Cardiac fibroblast (primary cell): ENCODE results near the gene C1orf21.
A peak's percentile ranks its signal among the peaks of the same experiment; 100 is the strongest.

Experiments used
- DNase-seq, 2 donors: peaks; one replicate each; pipeline versions ENCODE4 v3.0.0 to v3.0.0-alpha.2; 2010; ENCODE audit warnings: low read depth in 2 of 2
- H3K4me3 ChIP-seq, 2 donors: replicated peaks in 1 of 2; 1 replicate in 1 of 2; 2 replicates in 1 of 2; pipeline ENCODE4 v1.5.1; 2011; ENCODE audit warnings: low read depth in 2 of 2, low read length in 2 of 2, mild to moderate bottlenecking in 2 of 2, moderate library complexity in 1 of 2
- TF ChIP-seq, protein P1 (sequence below): IDR thresholded peaks from one replicate; pipeline ENCODE4 v1.5.1; 2011; ENCODE audit warnings: low read depth, mild to moderate bottlenecking, low read length, inconsistent platforms

Gene C1orf21

DNA sequence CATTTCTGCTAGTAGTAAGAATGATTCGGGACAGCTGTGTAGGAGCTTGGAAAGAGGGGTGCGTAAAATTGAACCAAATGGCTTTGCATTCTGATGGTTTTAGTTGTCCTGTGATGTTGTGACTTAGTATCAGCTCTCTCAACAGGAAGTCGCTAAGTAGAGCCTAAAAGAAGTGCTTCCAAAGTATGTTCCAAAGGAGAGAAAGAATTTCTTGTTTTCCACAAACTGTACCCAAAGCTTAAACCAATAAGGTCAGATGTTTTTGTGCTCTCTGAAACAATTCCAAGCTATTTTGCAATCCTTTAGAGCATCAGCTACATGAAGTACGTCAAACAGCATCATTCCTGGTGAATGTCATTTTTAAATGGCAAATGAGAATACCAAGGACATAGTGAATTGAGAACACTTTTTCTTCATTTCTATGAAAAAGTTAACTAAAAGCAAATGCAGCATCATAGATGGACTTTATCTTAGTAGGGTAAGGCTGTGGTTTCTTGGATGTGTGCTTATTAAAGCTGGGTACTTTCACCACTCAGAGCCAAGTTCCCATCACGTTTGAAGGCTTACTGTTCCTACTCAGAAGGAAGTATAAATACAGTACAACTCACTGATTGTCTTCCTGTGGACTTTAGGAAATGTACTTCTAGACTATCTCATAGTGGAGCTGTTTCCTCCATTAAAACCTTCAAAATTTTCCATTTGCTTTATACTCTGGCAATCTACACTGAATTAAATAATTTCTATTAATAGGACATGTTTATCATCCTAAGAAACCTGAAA is 148.6 kb downstream of the C1orf21 start:
- TF ChIP-seq, protein P1, sequence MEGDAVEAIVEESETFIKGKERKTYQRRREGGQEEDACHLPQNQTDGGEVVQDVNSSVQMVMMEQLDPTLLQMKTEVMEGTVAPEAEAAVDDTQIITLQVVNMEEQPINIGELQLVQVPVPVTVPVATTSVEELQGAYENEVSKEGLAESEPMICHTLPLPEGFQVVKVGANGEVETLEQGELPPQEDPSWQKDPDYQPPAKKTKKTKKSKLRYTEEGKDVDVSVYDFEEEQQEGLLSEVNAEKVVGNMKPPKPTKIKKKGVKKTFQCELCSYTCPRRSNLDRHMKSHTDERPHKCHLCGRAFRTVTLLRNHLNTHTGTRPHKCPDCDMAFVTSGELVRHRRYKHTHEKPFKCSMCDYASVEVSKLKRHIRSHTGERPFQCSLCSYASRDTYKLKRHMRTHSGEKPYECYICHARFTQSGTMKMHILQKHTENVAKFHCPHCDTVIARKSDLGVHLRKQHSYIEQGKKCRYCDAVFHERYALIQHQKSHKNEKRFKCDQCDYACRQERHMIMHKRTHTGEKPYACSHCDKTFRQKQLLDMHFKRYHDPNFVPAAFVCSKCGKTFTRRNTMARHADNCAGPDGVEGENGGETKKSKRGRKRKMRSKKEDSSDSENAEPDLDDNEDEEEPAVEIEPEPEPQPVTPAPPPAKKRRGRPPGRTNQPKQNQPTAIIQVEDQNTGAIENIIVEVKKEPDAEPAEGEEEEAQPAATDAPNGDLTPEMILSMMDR, result no peak
- DNase-seq, result peak; percentile 65 to 94
- no peak overlapping the region for H3K4me3 ChIP-seq

DNA sequence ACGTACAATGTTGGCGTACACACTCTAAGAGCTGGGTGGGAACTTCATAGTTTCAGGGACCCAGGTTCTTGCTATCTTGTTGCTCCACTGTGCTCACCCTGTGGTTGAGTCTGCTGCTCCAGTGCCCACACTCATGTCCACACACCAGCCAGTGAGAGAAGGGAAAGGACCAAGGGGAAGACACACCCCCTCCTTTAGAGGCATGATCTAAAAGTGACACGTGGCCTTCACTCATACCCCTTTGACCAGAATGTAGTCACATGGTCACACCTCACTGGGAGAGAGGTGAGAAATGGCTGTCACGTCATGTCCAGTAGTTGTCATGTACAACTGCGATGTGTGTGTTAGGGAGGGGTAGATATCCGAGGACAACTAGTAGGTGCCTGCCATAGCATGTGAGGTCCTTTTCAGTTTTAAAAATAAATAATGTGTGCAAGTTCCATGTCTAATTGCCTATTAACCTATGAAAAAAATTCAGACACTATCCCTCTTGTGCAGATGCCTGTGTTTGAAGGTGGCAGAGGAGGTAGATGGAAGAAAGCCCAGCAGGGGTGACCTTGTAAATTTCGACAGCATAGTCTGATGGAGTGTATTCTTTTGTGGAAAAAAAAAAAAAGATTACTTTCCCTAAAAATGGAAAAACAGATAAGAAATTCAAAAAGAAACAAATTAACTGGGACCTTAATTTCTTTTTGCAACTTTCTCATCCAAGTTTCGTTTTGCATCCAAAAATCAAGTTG is 149.6 kb downstream of the C1orf21 start:
- TF ChIP-seq, protein P1, result no peak
- H3K4me3 ChIP-seq, result no peak overlapping the region
- DNase-seq, result no peak

DNA sequence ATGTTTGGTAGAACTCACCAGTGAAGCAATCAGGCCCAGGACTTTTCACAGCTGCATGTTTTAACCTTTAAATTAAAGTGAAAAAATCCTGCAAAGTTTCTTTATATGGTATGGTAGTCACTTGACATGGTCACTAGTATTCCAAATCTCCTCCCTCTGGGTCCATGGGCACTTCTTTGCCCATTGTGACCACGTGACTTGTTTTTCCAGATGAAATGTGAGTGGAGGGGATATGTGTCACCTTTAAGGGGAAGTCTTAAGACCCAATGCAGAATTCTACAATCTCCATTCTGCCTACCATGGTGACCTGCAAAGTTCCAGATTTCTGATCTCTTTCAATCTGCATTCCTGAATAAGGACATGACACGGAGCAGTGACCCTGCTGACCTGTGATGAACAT is 152.8 kb downstream of the C1orf21 start:
- no peak overlapping the region for H3K4me3 ChIP-seq
- TF ChIP-seq, protein P1, result no peak
- DNase-seq, result no peak

DNA sequence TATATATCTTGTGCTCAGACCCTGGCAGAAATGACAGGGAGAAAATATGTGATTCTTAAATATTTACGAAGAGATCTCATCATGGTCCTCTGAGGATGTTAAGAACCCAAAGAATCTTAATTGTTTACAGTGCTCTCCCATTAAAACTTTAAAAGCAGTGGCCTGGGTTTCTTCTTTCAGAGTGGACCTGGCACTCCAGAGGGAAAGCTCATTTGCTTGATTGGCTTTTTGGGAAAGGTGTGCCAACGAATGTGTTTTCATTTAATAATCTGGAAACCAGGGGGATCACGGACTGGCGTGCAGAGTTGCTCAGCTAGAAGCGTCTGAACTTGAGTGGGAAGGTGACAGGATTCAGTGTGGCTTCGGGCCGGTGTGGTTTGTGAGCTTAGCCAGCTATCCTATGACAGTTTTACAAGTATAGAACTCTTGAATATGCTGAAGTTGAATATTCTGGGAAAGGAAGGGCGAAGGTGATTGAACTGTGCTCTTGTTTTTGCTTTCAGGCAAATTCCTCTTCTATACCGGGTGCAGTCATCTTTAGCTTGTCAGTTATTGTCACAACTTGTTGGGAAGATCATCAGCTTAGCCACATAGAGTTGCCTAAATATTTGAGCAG is 154.8 kb downstream of the C1orf21 start:
- no peak overlapping the region for H3K4me3 ChIP-seq
- no peak for DNase-seq
- TF ChIP-seq, protein P1, result no peak

DNA sequence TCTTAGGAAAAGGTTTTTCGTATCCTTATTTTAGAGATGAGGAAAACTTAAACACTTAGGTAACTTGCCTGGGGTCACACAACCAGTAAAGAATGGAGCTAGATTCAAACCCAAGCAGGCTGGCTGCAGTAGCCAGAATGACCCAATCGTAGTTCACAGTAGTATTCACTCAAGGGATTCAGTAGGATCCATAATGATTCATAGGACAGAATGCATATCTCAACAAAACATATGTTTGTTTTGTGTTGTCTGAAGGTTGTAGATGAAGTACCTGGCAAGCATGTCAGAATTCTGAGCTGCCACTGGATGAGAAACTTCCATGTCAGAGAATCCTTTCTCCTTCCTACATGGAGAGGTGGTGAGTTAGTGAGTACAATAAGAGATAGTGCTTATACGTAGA is 155.5 kb downstream of the C1orf21 start:
- no peak for DNase-seq
- TF ChIP-seq, protein P1, result no peak
- no peak overlapping the region for H3K4me3 ChIP-seq

DNA sequence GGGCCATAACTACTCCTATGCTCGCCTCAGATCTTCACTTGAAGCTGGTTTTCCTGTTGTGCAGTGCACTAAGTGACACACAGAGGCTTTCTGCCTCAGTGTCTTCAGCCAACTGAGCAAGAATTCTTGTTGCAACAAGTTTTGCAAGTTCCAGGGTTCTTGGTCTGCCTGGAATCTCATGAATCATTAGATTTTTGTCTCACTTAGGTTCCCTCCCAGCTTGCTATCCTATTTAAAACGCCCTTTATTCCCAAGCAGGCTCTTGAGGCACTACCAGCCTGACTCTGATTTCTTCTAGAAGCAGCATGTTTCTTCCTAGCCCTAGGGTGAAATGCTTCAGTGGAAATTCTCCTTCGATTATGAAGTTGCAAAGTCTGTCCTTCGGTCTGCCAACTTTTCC is 158.8 kb downstream of the C1orf21 start:
- TF ChIP-seq, protein P1, result no peak
- peak; percentile 15 to 44 for DNase-seq

More for the DNA sequence above, 158.8 kb downstream of the C1orf21 start:
- H3K4me3 ChIP-seq, result no peak overlapping the region
